Esophagus muscularis mucosa (tissue), 4 donors: ENCODE measurements around the gene THBD.

Experiments used
- EP300 ChIP-seq: sonication (generic); formaldehyde crosslinking; IDR thresholded peaks from one replicate; pipeline ENCODE4 v1.6.1; 2017; ENCODE audit warnings: antibody characterized with exemption
- POLR2A ChIP-seq: fragments of 450-650 bp; IDR thresholded peaks from one replicate; pipeline ENCODE4 v1.6.1; 2017; ENCODE audit warnings: antibody characterized with exemption, moderate library complexity, mild to moderate bottlenecking, low read depth
- TF ChIP-seq, protein P1 (sequence below), 3 experiments: fragments of 200-600 bp in 2 of 3; fragments of 450-650 bp in 1 of 3; sonication (generic) in 2 of 3; IDR thresholded peaks; one replicate each; pipeline ENCODE4 v1.5.1; 2017 to 2019; ENCODE audit warnings: antibody characterized with exemption in 3 of 3, mild to moderate bottlenecking in 2 of 3, moderate library complexity in 1 of 3

- TF ChIP-seq, protein P1, sequence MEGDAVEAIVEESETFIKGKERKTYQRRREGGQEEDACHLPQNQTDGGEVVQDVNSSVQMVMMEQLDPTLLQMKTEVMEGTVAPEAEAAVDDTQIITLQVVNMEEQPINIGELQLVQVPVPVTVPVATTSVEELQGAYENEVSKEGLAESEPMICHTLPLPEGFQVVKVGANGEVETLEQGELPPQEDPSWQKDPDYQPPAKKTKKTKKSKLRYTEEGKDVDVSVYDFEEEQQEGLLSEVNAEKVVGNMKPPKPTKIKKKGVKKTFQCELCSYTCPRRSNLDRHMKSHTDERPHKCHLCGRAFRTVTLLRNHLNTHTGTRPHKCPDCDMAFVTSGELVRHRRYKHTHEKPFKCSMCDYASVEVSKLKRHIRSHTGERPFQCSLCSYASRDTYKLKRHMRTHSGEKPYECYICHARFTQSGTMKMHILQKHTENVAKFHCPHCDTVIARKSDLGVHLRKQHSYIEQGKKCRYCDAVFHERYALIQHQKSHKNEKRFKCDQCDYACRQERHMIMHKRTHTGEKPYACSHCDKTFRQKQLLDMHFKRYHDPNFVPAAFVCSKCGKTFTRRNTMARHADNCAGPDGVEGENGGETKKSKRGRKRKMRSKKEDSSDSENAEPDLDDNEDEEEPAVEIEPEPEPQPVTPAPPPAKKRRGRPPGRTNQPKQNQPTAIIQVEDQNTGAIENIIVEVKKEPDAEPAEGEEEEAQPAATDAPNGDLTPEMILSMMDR (IDR thresholded peaks at IDR 0.05) = no peak
- TF ChIP-seq EP300 = no peak
- TF ChIP-seq POLR2A = no peak
Observed at GRCh38 chr20:23086931-23087411, 37.5 kb upstream of the THBD start.
